Lung (tissue), 12 donors: ENCODE measurements around the gene POU5F1. TPM values are rescaled to one million over a fixed set of nuclear protein-coding genes. Genes with fewer than 3 reads are reported as not detected.

ENCODE experiments used
- ATAC-seq: fragments of 200-7000 bp; cut with Tn5 transposase; one replicate; pipeline ENCODE4 v1.9.1; 2020; ENCODE audit warnings: moderate number of reproducible peaks; ENCODE audit not compliant: insufficient read depth, low FRiP score
- DNase-seq, 3 donors: peaks; one replicate each; pipeline ENCODE4 v3.0.0-alpha.2; 2013 to 2017
- H3K27ac ChIP-seq, 2 donors: one replicate each; pipeline ENCODE4 v1.5.1; 2013; ENCODE audit warnings: mild to moderate bottlenecking in 2 of 2, moderate library complexity in 2 of 2, control low read depth in 1 of 2, inconsistent platforms in 1 of 2, low read depth in 1 of 2, low read length in 1 of 2
- H3K27me3 ChIP-seq, 3 donors: one replicate each; pipeline ENCODE4 v1.5.1; 2013; ENCODE audit warnings: low read length in 2 of 3; ENCODE audit not compliant: control insufficient read depth in 3 of 3, insufficient read depth in 3 of 3
- H3K36me3 ChIP-seq, 4 donors: one replicate each; pipeline ENCODE4 v1.5.1; 2013; ENCODE audit warnings: low read length in 4 of 4, mild to moderate bottlenecking in 1 of 4, moderate library complexity in 1 of 4; ENCODE audit not compliant: control insufficient read depth in 4 of 4, insufficient read depth in 4 of 4
- H3K4me1 ChIP-seq, 5 donors: one replicate each; pipeline ENCODE4 v1.5.1; 2013; ENCODE audit warnings: low read length in 5 of 5, mild to moderate bottlenecking in 2 of 5, moderate library complexity in 1 of 5; ENCODE audit not compliant: control insufficient read depth in 5 of 5, insufficient read depth in 5 of 5
- H3K4me3 ChIP-seq: one replicate; pipeline ENCODE4 v1.5.1; 2013; ENCODE audit warnings: mild to moderate bottlenecking, control low read depth, moderate library complexity
- H3K9ac ChIP-seq, 2 donors: one replicate each; pipeline ENCODE4 v1.5.1; 2013; ENCODE audit warnings: low read length in 2 of 2, control low read depth in 1 of 2; ENCODE audit not compliant: insufficient read depth in 1 of 2
- H3K9me3 ChIP-seq, 4 donors: one replicate each; pipeline ENCODE4 v1.5.1; 2013; ENCODE audit warnings: low read length in 3 of 4, mild to moderate bottlenecking in 1 of 4, moderate library complexity in 1 of 4; ENCODE audit not compliant: control insufficient read depth in 4 of 4, insufficient read depth in 3 of 4
- WGBS, 2 donors: extraction: QIAGEN DNeasy Blood & Tissue Kit; methylation state at CpG; one replicate each; pipeline ENCODE4 v1.1.7; 2013; 5-methylcytosine and 5-hydroxymethylcytosine counted together
- polyA plus RNA-seq, 2 donors: library from polyadenylated mRNA; stranded (reverse); fragments of 200-250 nt; gene quantifications; one replicate each; pipeline ENCODE4 v1.2.1, GENCODE V29; 2013
- total RNA-seq, 2 donors: library from RNA; depleted of rRNA in 1 of 2; stranded (reverse); fragments of >200 nt in 1 of 2; gene quantifications; one replicate each; pipeline ENCODE4 v1.2.1, GENCODE V29; 2014 to 2021
- TF ChIP-seq, protein P1 (sequence below): IDR thresholded peaks from 2 replicates; pipeline ENCODE4 v1.5.1; 2012; ENCODE audit warnings: mild to moderate bottlenecking; ENCODE audit errors: control extremely low read depth, extremely low read depth
- donor health status: control.
- donor health status: control.
- donor health status: Bipolar disorder and iron deficiency.
- donor health status: healthy.
- donor health status: DM: yes; HTN: yes; CAD: no.

POU5F1 gene
- total and polyA plus RNA-seq, 4 donors = 1.5 to 19.5 (median 2.4) TPM

DNA sequence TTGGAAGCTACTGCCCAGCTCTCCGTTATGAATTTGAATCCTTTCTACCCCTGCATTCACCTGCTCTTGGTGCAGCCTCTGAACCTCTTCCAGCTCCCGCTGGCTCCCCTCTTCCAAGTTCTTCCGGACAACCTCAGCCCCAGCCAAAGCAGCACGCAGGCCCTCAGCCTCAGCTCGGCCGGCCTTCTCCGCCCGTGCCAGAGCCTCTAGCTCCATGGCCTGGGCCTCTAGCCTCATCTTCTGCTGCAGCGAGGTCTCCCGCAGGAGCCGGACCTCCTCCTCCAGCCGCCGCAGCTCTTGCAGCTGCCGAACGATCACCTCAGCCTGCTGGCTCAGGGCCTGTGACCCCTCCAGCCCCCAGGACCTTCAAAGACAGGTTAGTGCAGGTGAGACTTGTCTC, 16.0 kb downstream of the POU5F1 start:
- TF ChIP-seq, protein P1, sequence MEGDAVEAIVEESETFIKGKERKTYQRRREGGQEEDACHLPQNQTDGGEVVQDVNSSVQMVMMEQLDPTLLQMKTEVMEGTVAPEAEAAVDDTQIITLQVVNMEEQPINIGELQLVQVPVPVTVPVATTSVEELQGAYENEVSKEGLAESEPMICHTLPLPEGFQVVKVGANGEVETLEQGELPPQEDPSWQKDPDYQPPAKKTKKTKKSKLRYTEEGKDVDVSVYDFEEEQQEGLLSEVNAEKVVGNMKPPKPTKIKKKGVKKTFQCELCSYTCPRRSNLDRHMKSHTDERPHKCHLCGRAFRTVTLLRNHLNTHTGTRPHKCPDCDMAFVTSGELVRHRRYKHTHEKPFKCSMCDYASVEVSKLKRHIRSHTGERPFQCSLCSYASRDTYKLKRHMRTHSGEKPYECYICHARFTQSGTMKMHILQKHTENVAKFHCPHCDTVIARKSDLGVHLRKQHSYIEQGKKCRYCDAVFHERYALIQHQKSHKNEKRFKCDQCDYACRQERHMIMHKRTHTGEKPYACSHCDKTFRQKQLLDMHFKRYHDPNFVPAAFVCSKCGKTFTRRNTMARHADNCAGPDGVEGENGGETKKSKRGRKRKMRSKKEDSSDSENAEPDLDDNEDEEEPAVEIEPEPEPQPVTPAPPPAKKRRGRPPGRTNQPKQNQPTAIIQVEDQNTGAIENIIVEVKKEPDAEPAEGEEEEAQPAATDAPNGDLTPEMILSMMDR = no peak
- Histone ChIP-seq H3K36me3 (peaks cover 0 to 17% (median 8%) of the 10 kb centered on the region in 4 donors), H3K9ac (no peak overlapping the region), H3K4me3 (no peak overlapping the region), H3K4me1 (peaks cover 0 to 13% (median 5%) of the 10 kb centered on the region in 5 donors), H3K27me3 (no peaks in the 10 kb centered on the region), H3K27ac (no peak overlapping the region), H3K9me3 (no peaks in the 10 kb centered on the region)
- 89 to 97% methylated on average over 15 of the region's 15 CpGs for WGBS, 2 donors
- DNase-seq = no peak
- ATAC-seq = no peak

DNA sequence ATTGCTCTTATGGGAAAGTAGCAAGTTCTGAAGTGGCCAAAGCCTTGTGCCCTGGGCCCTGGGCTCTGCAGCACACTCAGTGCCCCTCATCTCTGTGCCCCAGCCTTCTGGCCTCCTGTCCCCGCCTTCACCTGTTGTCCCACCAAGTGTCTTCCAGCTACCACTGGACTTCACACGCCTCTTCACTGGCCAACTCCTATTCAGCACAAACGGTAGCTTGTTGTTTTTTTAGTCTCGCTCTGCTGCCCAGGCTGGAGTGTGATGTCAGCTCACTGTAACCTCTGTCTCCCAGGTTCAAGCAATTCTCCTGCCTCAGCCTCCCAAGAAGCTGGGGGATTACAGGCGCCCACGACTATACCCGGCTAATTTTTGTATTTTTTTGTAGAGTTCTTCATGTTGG, 17.7 kb downstream of the POU5F1 start:
- Histone ChIP-seq H3K9me3 (no peaks in the 10 kb centered on the region), H3K4me1 (peaks cover 0 to 8% (median 3%) of the 10 kb centered on the region in 5 donors), H3K27ac (no peak overlapping the region), H3K36me3 (peaks cover 0 to 17% (median 8%) of the 10 kb centered on the region in 4 donors), H3K4me3 (no peak overlapping the region), H3K27me3 (no peaks in the 10 kb centered on the region), H3K9ac (no peak overlapping the region)
- TF ChIP-seq, protein P1 = no peak
- 93 to 95% methylated on average over 7 of the region's 7 CpGs for WGBS, 2 donors
- ATAC-seq = no peak
- DNase-seq = no peak

DNA sequence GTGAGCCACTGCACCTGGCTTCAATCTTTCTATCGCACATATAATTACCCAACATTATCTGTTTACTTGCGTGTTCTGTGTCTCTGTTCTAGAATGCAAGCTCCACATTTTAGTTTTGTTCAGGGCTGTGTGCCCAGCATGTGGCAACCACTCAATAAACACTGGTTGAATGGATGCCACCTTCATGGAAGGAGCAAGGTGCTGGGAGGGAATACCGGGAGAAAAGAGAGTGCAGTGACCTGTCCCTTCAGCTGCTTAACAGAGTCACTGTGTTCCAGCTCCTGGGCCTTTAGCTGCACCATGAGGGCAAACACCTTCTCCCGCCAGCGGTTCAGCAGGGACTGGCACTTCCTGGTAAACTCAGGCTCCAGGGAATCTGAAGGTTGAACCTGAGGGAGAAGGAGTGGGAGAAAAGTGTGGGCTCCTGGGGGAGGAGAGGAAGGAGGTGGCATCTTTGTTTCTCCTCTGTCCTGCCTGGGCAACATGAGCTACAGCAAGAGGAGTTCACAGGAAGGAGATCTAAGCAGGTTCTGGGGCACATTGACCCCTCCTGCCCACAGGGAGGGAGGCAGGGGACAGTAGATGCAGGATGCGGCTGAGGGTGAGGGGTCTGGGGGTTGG, 20.5 kb downstream of the POU5F1 start:
- no peak for ATAC-seq
- Histone ChIP-seq H3K4me1 (no peaks in the 10 kb centered on the region), H3K27ac (no peak overlapping the region), H3K27me3 (no peaks in the 10 kb centered on the region), H3K9ac (no peak overlapping the region), H3K4me3 (no peak overlapping the region), H3K9me3 (no peaks in the 10 kb centered on the region), H3K36me3 (peaks cover 0 to 11% (median 9%) of the 10 kb centered on the region in 4 donors)
- 92 to 96% methylated on average over 6 of the region's 6 CpGs for WGBS, 2 donors
- TF ChIP-seq, protein P1 = no peak
- no peak for DNase-seq

DNA sequence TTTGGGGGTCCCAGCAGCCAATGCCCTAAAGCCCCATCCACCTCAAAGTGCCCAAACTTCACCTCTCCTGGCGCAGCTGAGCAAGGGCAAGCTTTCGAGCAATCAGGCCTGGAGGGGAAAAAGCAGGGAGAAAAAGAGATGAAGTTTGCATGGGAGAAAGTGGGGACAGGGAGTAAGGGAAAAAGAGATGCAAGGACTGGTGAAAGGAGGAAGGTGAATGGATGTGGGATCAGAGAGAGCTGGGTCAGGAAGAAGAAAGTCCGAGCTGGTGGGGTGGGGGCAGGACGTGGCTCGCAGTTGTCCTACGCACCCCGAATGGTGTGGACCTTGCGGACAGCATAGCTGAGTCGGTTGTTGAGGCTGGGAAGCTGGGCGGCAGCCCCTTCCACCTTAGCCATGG, 25.1 kb downstream of the POU5F1 start:
- peaks cover 0 to 20% (median 7%) of the 10 kb centered on the region in 4 donors for H3K36me3 ChIP-seq
- no peak overlapping the region for H3K9ac ChIP-seq
- H3K27me3 ChIP-seq = no peaks in the 10 kb centered on the region
- ATAC-seq (no peak), DNase-seq (no peak)
- 95 to 98% methylated on average over 10 of the region's 10 CpGs for WGBS, 2 donors
- H3K4me3 ChIP-seq = no peak overlapping the region
- H3K9me3 ChIP-seq = no peaks in the 10 kb centered on the region
- H3K27ac ChIP-seq = no peak overlapping the region
- TF ChIP-seq, protein P1 = no peak
- no peaks in the 10 kb centered on the region for H3K4me1 ChIP-seq
